Suppressor macrophage (primary cell): ENCODE measurements around the gene TAS2R3.
"Not testable (repeated sequence)": the region's sequence is repeated elsewhere in the genome, so short reads cannot be mapped to it uniquely, and the experiment has no call there.

Experiments
- DNase-seq, 4 experiments: peaks; one replicate each; pipeline ENCODE4 v3.0.0-alpha.2; 2020 to 2022
- total RNA-seq, 17 experiments: gene quantifications; one replicate each; lab custom pipeline; 2026; ENCODE audit warnings: mixed read lengths in 6 of 17, inconsistent platforms in 3 of 17; lab: John Stamatoyannopoulos, UW

Gene TAS2R3, protein sequence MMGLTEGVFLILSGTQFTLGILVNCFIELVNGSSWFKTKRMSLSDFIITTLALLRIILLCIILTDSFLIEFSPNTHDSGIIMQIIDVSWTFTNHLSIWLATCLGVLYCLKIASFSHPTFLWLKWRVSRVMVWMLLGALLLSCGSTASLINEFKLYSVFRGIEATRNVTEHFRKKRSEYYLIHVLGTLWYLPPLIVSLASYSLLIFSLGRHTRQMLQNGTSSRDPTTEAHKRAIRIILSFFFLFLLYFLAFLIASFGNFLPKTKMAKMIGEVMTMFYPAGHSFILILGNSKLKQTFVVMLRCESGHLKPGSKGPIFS
- total RNA-seq = 0 to 0.79 (median 0.10) reads per million in 17 experiments

DNA sequence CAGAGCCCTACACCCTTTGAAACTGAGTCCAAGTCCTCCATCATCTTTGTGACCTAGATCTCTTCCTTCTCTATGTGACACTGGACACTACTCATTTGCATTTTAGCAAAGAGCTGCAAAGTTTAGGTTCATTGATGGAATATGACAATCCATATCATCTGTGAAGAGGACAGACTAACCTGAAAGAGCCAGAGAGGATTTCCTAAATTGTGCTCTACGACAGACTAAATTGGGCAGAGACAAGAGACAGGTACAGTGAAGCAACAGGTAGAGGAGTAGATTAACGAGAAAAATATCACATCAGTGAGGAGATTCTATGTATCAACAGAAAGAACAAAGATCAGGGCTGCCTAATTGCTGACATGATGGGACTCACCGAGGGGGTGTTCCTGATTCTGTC is at the start of gene TAS2R3:
Gene TAS2R3, plus strand, starts transcription at position 301 of the 400 bp plus-strand sequence. Its CDS starts 62 bp downstream, at position 363.
- no peak for DNase-seq

DNA sequence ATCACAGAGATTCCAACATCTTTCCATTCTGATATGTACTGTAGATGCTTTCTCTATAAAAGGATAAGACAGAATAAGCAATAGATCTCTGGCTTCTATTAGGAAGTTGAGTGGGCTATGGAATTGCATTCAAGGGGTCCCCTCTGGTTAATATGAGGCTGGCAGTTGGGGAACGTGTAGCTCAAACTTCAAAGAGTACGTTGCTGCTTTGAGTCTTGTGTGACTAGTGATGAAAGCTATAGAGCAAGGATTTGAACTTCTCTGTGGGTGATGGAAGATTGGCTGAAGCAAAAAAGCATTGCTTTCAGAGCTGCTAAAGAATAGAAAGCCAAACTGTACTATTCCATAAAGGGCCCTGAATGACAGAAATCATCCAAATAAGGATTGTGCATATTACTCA is 49.3 kb upstream of the TAS2R3 start:
- DNase-seq = no peak

DNA sequence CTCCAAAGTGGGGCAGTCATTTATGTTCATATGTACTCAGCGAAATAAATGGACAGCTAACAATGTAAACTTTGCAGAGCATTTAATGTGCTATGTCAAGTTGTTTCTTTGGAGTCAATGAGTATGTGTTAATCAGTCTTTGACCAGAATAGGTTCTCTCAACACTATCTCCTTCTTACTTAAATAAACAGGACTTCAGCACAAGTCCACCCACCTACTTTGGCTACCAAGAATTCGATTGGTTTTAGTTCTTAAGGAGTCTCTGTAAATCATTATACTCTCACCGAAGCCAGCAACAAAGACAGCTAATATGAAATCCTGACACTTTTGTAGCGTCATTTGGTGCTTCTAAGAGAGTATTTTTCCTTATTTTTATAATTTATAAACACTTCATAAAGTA is 48.9 kb upstream of the TAS2R3 start:
- no peak for DNase-seq

DNA sequence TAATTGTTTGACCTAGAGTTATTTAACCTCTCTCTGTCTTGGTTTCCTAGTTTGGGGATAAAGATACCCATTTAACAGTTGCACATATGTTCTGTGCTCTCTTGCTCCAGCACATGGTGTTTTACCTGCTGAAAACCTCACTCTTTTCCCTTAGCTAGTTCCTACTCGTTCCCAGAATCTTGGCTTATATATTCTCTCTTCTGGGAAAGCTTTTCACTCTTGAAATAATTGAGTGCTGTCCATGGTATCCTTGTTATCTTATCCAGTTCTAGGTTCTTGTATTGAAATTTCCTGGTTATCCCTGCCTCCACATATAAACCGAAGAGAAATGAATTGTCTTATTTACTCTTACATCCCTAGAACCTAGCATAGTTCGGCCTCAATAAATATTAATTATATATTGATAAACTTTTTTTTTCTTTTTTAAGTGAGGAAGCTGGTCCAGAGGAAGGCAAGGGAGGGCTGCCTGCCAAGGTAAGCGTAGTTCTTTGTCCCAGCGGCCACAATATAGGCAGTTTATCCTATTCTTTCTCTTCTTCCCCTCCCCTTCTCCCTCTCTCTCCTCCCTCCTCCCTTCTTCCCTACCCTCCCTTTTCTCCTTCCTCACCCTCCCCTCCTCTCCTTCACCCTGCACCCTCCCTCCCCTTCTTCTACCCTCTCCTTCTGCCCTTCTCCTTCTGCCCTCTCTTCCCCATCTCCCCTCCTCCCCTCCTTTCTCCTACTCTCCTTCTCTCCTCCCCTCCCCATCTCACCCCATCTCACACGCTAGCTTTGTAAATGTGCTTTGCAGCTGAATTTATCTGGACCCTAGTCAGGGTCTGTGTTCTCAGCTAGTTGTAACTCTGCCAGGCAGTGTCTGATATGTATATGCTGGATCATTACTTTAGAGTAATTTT is 47.9 kb upstream of the TAS2R3 start:
- no peak for DNase-seq

DNA sequence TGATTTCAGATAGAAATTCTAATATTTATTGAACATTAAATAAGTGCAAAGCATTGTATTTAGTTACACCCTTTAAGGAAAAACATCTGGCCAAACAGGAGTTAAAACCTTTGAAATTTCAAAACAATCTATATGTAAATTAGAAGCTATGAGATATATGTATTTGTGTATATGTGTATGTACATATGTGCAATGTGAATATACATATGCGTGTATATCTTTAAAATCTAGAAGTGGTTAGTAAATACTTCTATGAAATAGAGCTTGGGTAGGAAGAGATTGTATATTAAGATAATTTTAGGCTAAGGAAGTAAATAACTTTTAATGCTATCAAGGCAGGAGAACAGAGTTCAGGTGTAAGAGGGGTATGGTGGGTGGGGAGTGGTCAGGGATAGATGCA is 46.4 kb upstream of the TAS2R3 start:
- no peak for DNase-seq

DNA sequence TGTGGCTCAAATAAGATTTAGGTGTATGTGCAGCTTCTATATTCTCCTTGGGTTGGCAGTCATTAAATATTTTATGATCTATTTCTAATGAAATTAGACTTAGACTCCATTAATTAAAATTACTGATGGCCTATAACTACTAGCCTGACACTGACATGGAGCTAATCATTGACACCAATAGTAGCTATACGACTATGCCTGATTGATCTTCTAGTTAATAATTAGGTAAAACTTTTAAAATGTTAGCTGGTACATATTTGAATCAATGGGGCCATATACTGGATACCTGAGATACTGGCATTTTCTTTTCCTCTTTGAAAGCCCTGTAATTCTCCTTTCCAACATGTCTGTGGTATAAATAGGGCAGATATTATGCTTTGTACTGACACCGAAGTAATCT is 41.4 kb upstream of the TAS2R3 start:
- no peak for DNase-seq

DNA sequence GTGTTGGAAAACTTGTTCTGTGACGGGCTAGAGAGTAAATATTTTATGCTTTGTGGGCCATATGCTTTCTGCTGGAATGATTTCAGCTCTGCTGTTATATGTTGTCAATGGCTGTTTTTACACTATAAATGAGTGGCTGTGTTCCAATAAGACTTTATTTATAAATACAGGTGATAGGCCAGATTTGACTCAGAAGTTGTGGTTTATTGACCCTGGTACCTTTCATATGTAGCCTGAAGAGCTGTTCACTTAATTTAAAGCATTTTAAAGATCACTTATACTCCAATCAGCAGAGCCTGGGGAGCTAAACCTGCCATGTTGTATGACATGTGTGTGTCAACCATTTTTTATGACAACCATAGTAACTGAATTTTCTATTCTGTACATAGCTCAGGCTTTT is 34.9 kb upstream of the TAS2R3 start:
- DNase-seq = no peak

DNA sequence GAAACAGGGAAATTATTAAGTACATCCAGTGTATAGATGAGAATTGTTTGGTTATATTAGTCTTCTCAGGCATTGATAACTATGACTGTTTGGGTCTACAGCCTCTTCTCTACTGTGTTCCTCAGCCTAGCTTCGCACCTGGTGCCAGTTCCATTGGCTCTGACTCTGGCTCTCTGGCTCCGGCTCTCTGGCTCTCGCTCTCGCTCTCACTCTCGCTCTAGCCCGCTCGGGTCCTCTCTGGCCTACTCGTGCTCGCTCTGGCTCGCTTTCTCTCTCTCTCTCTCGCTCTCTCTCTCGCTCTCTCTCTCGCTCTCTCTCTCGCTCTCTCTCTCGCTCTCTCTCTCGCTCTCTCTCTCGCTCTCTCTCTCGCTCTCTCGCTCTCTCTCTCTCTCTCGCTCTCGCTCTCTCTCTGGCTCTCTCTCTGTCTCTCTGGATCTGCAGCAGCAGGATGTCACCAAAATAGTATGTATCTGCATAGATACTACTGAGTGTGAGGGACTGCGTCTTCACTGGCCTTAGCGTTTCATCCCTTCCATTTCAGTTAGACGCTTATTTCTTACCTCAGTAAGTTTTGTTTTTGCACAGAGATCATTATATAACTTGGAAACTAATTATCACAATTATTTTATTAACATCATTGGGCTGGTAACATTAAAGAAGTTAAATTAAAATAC is 32.3 kb upstream of the TAS2R3 start:
- no peak for DNase-seq

DNA sequence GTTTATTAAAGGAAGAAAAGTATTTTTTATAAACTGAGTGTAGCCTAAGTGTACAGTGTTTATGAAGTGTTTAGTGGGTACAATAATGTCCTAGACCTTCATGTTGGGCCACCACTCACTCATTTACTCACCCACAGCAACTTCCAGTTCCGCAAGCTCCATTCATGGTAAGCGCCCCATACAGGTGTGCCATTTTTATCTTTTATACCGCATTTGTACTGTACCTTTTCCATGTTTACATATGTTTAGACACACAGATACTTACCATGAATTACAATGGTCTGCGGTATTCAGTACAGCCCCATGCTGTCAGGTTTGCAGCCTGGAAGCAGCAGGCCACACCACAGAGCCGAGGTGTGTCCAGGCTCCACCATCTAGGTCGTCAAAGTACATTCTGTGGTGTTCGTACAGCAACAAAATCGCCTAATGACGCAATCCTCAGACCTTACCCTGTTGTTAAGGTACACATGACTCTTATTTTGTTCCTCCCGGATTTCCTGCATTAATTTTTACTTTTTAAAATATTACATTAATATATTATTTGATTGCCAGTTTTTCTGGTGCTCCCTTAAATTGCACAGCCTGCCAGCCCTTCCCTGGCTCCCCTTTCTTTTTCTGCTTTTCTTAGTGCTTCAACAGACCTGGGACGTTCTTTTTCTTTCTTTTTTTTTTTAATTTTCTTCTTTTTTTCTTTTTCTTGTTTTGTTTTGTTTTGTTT is 26.6 kb upstream of the TAS2R3 start:
- DNase-seq = peak; percentile 9 to 41 (median 36)

DNA sequence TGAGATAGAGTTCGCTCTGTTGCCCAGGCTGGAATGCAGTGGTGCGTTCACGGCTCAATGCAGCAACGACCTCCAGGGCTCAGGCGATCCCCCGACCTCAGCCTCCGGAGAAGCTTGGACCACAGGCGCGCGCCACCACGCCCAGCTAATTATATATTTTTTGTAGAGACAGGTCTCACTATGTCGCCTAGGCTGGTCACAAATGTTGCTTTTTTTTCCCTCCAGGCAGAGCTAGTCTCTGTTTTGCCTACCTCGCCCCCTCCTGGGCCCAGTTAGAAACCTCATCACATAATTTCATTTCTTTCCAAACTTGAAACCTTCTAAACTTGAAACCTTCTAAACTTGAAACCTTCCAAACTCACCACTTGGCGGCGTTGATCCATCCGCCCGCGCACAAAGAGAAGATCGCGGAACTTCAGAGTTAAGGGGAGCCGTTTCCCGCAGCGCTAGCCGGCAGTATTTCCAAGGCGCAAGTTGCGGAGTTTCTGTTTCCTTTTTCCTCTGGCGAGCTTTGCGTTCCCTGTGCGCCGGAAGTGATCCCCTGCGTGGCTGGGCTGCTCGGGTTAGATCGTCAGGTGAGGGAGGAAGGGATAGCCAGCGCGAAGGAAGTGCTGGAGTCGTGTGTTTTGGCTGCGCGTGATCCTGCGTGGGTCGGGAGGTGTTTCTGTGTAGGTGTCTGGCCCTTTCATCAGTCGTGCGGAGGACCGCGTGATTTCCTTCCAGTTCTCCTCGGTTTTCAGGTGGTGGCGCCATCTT is 25.9 kb upstream of the TAS2R3 start, which contains the start of gene SSBP1:
Gene SSBP1, plus strand, starts transcription at position 523 of the 756 bp plus-strand sequence. CDS start 809 bp downstream, outside the sequence.
- peak; percentile 96 to 98 (median 97) for DNase-seq

DNA sequence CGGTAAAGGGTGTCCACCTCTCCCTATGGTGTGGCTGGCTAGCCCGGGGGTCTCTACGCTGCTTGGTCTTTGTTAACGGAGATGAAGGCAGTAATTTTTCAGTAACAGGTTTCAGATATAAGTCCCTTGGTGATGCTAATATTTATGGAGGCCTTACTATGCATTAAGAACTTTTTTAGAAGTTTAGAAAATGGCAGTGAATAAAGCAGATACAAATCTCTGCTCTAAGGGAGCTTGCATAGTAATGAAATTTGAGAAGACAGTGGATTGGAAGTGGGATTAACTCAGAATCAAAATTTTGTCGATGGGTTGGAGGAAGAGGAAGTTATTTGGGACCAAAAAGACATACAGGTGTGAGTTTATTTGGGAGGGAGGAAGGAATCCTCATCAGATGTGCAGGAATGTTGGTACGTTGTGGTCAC is 25.3 kb upstream of the TAS2R3 start:
- no peak for DNase-seq

DNA sequence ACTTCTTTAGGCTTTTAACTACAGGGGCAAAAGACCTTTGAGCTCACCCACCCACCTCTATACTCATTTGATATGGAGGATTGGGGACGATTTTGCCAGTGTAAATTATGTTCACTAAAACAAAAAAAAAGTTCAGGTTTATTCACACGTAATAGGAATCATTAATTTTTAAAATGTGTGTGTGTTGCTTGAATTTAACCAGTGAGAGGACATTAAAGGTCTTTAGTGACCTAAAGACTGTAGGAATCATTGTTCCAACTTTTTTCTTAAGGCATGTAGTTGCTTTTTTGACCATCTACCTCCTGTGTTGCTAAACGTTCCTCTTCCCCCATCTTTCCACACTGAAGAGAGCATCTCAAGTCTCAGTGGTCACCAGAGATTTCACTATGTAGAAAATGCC is 24.6 kb upstream of the TAS2R3 start:
- DNase-seq = no peak

DNA sequence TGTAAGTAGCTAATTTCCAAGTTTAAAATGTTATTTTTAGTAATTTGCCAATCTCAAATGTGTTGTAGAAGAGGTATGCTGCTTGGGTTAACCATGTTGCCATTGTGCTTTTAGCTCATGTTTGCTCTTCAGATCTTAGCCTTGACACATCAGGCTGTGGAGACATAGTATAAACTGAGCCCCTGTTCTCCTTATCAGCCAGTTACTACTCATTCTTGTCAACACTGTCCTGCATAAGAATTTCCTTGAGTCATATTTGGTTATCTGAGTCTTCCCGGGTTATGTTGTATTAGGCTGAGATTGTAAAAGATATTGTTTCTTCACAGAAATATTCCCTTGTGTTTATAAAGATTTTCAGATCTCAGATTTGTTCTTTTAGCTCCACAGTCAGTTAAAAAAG is 21.7 kb upstream of the TAS2R3 start:
- DNase-seq = no peak

DNA sequence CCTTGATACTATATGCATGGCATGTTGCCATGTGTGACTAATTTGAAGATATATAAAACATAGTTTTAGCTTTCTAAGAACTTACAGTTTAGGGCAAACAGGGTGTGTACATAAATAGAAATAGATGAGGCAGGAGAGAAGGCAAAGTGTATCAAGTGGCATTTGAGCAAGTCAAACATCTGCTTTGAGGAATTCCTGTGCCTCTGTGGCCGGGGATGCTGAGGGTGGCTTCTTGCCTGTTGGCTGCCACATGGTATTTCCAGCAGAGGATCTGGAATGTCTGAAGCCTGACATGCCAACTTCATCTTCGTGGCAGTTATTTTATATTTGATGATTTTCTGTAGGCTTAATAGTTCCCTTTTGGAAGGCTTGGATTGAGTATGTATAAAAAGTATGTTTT is 19.8 kb upstream of the TAS2R3 start:
- no peak for DNase-seq

DNA sequence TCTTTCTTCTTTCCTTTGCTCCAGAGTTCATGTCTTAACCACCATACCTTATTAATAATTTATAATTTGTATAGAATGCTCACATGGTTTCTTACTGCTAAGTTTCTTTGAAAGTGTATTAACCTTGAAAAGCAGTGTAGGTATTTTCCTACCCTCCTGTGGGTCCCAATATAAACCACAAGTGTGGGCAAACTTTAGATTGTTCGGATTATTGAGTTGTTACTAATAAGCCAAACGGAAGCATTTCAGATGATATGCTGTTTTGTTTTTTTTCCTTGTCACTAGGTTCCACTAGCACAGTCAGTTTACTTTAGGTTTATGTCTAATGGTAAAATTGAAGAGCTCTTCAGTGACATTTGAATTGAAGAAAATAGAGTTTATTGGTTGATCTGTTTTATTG is 15.5 kb upstream of the TAS2R3 start:
- DNase-seq = no peak

DNA sequence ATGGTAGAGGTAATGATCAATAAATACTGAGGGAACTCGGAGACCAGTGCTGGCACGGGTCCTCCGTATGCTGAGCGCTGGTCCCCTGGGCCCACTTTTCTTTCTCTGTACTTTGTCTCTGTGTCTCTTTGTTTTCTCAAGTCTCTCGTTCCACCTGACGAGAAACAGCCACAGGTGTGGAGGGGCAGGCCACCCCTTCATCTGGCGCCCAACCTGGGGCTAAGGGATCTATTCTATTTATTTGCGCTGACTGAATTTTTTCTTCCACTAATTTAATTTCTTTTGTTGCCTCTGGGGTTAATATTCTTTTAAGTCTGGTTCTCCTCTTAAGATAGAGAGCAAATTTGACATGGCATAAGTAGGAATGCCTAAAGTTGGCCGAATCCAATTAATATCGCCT is 12.0 kb upstream of the TAS2R3 start:
- DNase-seq = peak in 2 of 4 experiments; percentile 11 to 22

DNA sequence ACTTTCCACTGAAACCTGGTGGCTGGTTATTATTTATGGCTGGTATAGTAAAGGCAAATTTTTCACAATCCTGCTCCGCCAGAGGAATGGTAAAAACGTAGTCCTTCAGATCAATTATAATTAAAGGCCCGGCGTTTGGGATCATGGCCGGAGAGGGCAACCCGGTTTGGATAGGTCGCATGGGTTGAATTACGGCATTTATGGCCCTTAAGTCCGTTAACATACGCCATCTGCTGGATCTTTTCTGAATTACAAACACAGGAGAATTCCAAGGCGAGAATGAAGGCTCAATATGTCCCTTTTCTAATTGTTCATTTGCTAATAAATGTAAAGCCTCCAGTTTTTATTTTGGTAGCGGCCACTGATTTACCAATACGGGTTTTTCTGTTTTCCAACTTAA is 11.3 kb upstream of the TAS2R3 start:
- peak; percentile 4 to 15 (median 6) for DNase-seq

DNA sequence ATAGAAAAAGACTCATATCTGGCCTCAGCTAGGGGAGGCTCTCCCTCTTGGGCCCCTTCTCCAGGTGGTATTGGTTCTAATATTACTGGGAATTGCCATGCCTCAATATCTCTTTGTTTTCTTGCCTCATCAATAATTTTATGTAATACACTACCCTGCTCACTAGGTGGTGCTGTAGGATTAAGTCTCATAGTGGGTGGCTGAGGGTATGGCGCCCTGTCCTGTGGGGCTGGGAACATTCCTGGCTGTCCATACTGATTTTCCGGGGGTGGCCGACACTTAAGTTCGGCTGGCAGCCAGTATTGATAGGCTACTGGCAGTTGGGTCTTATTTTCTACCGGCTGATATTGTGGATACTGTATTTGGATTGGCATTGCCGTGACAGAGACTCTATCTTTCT is 9.0 kb upstream of the TAS2R3 start:
- peak; percentile 20 to 61 (median 42) for DNase-seq

DNA sequence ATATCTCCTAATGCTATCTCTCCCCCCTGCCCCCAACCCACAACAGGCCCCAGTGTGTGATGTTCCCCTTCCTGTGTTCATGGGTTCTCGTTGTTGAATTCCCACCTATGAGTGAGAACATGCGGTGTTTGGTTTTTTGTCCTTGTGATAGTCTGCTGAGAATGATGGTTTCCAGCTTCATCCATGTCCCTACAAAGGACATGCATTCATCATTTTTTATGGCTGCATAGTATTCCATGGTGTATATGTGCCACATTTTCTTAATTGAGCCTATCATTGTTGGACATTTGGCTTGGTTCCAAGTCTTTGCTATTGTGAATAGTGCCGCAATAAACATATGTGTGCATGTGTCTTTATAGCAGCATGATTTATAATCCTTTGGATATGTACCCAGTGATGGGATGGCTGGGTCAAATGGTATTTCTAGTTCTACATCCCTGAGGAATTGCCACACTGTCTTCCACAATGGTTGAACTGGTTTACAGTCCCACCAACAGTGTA is 6.2 kb downstream of the TAS2R3 start:
- not testable (repeated sequence) for DNase-seq

DNA sequence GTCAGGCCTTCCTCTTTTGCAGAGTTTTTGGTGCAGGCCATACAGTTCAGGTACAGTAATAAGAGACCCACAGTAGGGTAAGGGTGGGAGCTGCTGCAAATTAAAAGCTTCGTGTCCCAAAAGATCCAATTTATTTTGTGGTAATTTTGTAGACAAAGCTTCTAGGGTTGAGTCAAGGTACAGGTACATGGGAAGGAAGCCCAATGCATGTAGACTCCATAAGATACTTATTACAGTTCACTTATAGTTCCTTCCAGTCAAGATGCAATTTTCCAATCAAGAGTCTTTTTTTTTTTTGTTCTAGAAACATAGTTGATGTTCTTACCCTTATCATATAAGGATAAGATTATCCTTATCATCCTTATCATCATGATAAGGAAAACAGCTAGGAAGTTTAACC is 12.5 kb downstream of the TAS2R3 start, which contains the start of gene TAS2R4:
Gene TAS2R4, plus strand, starts transcription at position 301 of the 400 bp plus-strand sequence. CDS start 1,815 bp downstream, outside the sequence.
- DNase-seq = no peak
